GM06990 (cell line): ENCODE data around the gene PSRC1.

ENCODE experiments used
- DNase-seq: peaks from one replicate; pipeline ENCODE4 v3.0.0-alpha.2; 2011; ENCODE audit not compliant: insufficient read length; ENCODE audit errors: extremely low read depth
- H3K27me3 ChIP-seq: replicated peaks from 2 replicates; pipeline ENCODE4 v1.6.0; 2011; ENCODE audit warnings: low read length; ENCODE audit not compliant: control insufficient read depth, insufficient read depth
- H3K36me3 ChIP-seq: 2 replicates; pipeline ENCODE4 v1.5.1; 2011; ENCODE audit warnings: low read length; ENCODE audit not compliant: control insufficient read depth, insufficient read depth
- H3K4me3 ChIP-seq: replicated peaks from 2 replicates; pipeline ENCODE4 v1.5.1; 2011; ENCODE audit warnings: low read depth, mild to moderate bottlenecking, control low read depth, low read length
- TF ChIP-seq, protein P1 (sequence below): IDR thresholded peaks from 2 replicates; pipeline ENCODE4 v1.5.1; 2011; ENCODE audit warnings: low read length, control low read depth, mild to moderate bottlenecking, inconsistent platforms; ENCODE audit not compliant: insufficient read depth, poor library complexity, severe bottlenecking

Gene PSRC1

DNA sequence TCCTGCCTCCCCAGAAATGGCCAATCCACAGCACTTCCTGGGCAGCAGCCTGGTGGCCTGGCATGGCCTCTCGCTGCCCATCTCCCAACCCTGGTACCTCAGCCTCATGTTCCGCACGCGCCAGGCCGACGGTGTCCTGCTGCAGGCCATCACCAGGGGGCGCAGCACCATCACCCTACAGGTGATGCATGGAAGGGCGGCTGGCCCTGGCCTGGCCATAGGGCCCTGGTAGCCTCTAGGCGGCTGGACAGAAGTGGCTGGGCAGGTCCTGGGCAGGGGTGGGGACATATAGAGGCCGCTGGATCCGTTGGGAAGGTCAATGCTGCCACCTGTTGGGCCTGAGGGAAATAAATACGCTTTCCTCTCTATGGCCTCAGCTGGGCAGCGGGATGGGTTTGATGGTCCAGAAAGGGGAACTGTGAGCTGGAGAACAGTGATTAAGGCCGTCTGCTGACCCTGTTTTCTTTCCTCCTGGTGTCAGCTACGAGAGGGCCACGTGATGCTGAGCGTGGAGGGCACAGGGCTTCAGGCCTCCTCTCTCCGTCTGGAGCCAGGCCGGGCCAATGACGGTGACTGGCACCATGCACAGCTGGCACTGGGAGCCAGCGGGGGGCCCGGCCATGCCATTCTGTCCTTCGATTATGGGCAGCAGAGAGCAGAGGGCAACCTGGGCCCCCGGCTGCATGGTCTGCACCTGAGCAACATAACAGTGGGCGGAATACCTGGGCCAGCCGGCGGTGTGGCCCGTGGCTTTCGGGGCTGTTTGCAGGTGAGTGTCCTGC, 19.2 kb downstream of the PSRC1 start:
- TF ChIP-seq, protein P1, sequence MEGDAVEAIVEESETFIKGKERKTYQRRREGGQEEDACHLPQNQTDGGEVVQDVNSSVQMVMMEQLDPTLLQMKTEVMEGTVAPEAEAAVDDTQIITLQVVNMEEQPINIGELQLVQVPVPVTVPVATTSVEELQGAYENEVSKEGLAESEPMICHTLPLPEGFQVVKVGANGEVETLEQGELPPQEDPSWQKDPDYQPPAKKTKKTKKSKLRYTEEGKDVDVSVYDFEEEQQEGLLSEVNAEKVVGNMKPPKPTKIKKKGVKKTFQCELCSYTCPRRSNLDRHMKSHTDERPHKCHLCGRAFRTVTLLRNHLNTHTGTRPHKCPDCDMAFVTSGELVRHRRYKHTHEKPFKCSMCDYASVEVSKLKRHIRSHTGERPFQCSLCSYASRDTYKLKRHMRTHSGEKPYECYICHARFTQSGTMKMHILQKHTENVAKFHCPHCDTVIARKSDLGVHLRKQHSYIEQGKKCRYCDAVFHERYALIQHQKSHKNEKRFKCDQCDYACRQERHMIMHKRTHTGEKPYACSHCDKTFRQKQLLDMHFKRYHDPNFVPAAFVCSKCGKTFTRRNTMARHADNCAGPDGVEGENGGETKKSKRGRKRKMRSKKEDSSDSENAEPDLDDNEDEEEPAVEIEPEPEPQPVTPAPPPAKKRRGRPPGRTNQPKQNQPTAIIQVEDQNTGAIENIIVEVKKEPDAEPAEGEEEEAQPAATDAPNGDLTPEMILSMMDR: peak; percentile 97
- Histone ChIP-seq H3K27me3 (no peaks in the 10 kb centered on the region), H3K4me3 (no peak overlapping the region), H3K36me3 (no peaks in the 10 kb centered on the region)
- DNase-seq: peak; percentile 69

GRCh38 chr1:109263234-109263596, 19.7 kb downstream of the PSRC1 start:
- H3K36me3 ChIP-seq: no peaks in the 10 kb centered on the region
- no peak overlapping the region for H3K4me3 ChIP-seq
- no peak for DNase-seq
- TF ChIP-seq, protein P1: no peak
- no peaks in the 10 kb centered on the region for H3K27me3 ChIP-seq

DNA sequence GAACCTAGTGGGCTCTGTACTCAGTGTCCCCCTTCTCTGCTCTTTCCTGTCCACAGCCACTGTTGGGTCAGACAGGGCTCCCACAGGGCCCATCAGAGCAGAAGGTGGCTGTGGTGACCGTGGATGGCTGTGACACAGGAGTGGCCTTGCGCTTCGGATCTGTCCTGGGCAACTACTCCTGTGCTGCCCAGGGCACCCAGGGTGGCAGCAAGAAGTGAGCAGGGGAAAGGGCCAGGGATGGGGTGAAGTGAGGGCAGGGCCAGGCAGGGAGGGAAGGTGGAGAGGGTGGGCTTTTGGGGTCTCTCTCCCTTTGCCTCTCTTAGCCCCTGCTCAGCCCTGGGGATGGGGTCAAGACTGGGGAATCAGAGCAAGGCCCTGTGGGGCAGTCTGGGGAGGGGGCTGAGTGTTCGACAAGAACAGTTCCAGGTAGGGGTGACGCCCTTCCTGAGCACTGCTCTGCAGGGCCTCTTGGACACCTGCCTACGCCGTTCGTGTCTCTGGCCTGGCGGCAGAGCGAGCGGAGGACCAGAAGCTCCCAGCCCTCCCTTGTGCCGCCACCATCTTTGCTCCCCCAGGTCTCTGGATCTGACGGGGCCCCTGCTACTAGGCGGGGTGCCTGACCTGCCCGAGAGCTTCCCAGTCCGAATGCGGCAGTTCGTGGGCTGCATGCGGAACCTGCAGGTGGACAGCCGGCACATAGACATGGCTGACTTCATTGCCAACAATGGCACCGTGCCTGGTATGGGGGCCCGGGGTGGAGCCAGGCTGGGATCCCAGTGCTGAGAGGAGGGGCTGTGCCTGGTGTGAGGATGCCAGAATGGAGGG, 20.5 kb downstream of the PSRC1 start:
- no peak for DNase-seq
- no peak overlapping the region for H3K4me3 ChIP-seq
- H3K27me3 ChIP-seq: no peaks in the 10 kb centered on the region
- TF ChIP-seq, protein P1: no peak
- H3K36me3 ChIP-seq: no peaks in the 10 kb centered on the region

DNA sequence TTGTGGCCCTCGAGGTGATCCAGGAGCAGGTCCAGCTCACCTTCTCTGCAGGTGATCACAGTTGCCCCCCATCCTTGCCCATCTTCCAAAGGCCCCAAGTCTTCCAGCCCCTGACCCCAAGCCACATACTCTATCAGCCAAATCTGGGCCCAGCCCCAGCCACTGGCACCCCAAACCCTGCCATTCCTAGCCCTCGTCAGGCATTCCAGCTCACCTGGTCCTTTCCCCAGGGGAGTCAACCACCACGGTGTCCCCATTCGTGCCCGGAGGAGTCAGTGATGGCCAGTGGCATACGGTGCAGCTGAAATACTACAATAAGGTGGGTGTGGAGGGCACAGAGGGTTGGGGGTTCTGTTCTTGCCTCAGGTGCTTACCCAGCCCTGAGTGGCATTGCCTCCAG, 21.4 kb downstream of the PSRC1 start:
- DNase-seq: no peak
- Histone ChIP-seq H3K4me3 (no peak overlapping the region), H3K27me3 (no peaks in the 10 kb centered on the region), H3K36me3 (no peaks in the 10 kb centered on the region)
- TF ChIP-seq, protein P1: no peak

DNA sequence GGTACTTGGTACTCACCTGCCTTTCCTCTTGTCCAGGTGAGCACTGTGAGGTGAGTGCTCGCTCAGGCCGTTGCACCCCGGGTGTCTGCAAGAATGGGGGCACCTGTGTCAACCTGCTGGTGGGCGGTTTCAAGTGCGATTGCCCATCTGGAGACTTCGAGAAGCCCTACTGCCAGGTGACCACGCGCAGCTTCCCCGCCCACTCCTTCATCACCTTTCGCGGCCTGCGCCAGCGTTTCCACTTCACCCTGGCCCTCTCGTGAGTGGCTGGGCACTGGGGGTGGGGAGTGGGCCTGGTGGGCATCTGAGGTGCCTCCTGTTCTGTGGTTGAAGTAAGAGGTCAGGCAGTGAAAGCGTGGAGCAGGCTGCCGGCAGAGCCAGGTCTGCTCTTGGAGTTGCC, 21.9 kb downstream of the PSRC1 start:
- Histone ChIP-seq H3K36me3 (no peaks in the 10 kb centered on the region), H3K27me3 (no peaks in the 10 kb centered on the region), H3K4me3 (no peak overlapping the region)
- TF ChIP-seq, protein P1: no peak
- no peak for DNase-seq
